Activated CD4-positive, alpha-beta memory T cell treated with anti-CD3 and anti-CD28 coated beads for 36 hours (primary cell): ENCODE data around the gene TRABD2B. TPM values are rescaled to one million over a fixed set of nuclear protein-coding genes. Genes with fewer than 3 reads are reported as not detected.

Source experiments
- CTCF ChIA-PET: fragments of 350-600 bp; sonication (Branson Sonifier 250); formaldehyde crosslinking; loops from one replicate; lab custom pipeline; 2021; ENCODE audit warnings: antibody characterized with exemption, inconsistent platforms; lab: Charles Lee
- POLR2A ChIA-PET: fragments of 350-600 bp; sonication (Branson Sonifier 250); formaldehyde crosslinking; loops from one replicate; lab custom pipeline; 2021; ENCODE audit warnings: antibody characterized with exemption; lab: Charles Lee
- DNase-seq: peaks from one replicate; pipeline ENCODE4 v3.0.0-alpha.2; 2020
- H3K27ac Mint-ChIP-seq: one replicate; pipeline ENCODE4 v1.8.0; 2021; ENCODE audit warnings: mixed read lengths
- H3K27me3 Mint-ChIP-seq: one replicate; pipeline ENCODE4 v1.8.0; 2021; ENCODE audit warnings: mixed read lengths
- H3K36me3 Mint-ChIP-seq: one replicate; pipeline ENCODE4 v1.8.0; 2021; ENCODE audit warnings: mixed read lengths
- H3K4me1 Mint-ChIP-seq: one replicate; pipeline ENCODE4 v1.8.0; 2021; ENCODE audit warnings: low read depth, mixed read lengths
- H3K4me3 Mint-ChIP-seq: one replicate; pipeline ENCODE4 v1.8.0; 2021; ENCODE audit warnings: mild to moderate bottlenecking, mixed read lengths
- H3K9me3 Mint-ChIP-seq: one replicate; pipeline ENCODE4 v1.8.0; 2021; ENCODE audit warnings: mixed read lengths
- intact Hi-C: fragments of 100-400 bp; cut with micrococcal nuclease; formaldehyde crosslinking; loops from one replicate; pipeline ENCODE4 v1.15.1; 2023
- total RNA-seq, 2 experiments: library from RNA; stranded (reverse); gene quantifications; one replicate each; pipeline ENCODE4 v1.2.3, GENCODE V29; 2021

TRABD2B gene
- total RNA-seq, 2 experiments from 2014 or later: not detected

DNA sequence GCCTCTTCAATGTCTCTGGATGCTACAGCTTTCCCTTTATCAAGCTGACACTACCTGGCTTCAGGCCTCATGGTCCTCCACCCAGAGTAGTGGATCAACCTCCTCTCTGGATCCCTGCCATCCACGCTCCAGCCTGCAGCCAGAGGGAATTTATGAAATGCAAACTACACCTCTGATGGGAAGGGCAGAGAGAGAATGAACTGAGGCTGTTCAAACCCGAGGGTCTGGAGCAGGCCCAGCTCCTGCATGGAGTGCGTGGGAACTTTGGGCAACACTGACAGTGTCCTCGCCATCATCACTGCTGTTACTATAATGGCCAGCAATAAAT, 157.8 kb downstream of the TRABD2B start:
- Mint-ChIP-seq H3K36me3 (peaks cover 2% of the 10 kb centered on the region), H3K4me1 (no peaks in the 10 kb centered on the region), H3K27me3 (peaks cover 3% of the 10 kb centered on the region), H3K27ac (no peak overlapping the region), H3K4me3 (no peak overlapping the region), H3K9me3 (peaks cover 5% of the 10 kb centered on the region)
- ChIA-PET POLR2A (no interaction called here), CTCF (no interaction called here)
- intact Hi-C loops: no loop called here
- DNase-seq: no peak

GRCh38 chr1:47838562-47839432, 158.4 kb downstream of the TRABD2B start:
- intact Hi-C loops: no loop called here
- Mint-ChIP-seq H3K27ac (no peak overlapping the region), H3K36me3 (peaks cover 2% of the 10 kb centered on the region), H3K4me1 (no peaks in the 10 kb centered on the region), H3K4me3 (no peak overlapping the region), H3K9me3 (peaks cover 5% of the 10 kb centered on the region), H3K27me3 (peaks cover 3% of the 10 kb centered on the region)
- no peak for DNase-seq
- CTCF ChIA-PET: no interaction called here
- POLR2A ChIA-PET: no interaction called here

- no peak overlapping the region for H3K4me3 Mint-ChIP-seq
- DNase-seq: no peak
- H3K4me1 Mint-ChIP-seq: no peaks in the 10 kb centered on the region
- CTCF ChIA-PET: no interaction called here
- POLR2A ChIA-PET: no interaction called here
- H3K9me3 Mint-ChIP-seq: peaks cover 5% of the 10 kb centered on the region
- no peak overlapping the region for H3K27ac Mint-ChIP-seq
- intact Hi-C loops: no loop called here
- no peaks in the 10 kb centered on the region for H3K27me3 Mint-ChIP-seq
- H3K36me3 Mint-ChIP-seq: peaks cover 2% of the 10 kb centered on the region
Observed at GRCh38 chr1:47837866-47838561, 159.2 kb downstream of the TRABD2B start.

DNA sequence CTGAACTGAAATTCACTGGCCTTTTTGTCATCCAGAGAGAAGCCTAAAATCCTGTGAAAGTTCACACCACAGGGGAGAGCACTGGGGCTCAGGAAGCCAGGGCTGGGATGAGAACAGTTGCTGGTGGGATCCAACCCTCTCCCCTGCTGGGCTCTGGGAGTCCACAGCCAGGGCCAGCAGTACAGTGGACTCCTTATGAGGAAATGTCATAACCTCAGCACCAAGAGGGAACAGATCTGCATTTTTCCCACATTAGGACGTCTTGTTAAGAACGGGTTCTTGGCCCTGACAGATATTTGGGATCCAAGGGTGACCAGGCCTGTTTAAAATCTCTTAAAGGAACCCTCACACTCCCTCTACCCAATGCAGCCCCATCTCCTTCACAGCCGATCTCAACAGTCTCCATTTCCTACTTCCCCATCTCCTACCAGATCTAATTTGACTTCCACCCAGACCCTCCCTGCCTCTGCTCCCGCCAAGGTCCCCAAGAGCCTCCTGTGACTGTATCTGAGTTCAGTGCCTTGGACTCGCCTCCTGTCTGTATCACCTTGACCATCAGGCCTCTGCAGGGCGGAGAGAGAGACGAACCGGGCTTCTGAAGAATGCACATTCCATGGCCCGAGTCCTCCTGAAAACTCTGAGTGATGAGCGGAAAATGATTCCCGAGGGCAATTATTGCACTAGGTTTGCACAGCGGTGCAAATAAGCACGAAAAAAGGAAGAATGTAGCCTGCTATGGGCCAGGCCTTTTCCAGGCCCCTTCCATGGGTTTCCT, 159.9 kb downstream of the TRABD2B start:
- no peak for DNase-seq
- peaks cover under 1% of the 10 kb centered on the region for H3K27me3 Mint-ChIP-seq
- POLR2A ChIA-PET: no interaction called here
- H3K36me3 Mint-ChIP-seq: peaks cover 2% of the 10 kb centered on the region
- H3K4me1 Mint-ChIP-seq: no peaks in the 10 kb centered on the region
- no peak overlapping the region for H3K4me3 Mint-ChIP-seq
- CTCF ChIA-PET: no interaction called here
- intact Hi-C loops: no loop called here
- H3K27ac Mint-ChIP-seq: no peak overlapping the region
- H3K9me3 Mint-ChIP-seq: peaks cover 5% of the 10 kb centered on the region

DNA sequence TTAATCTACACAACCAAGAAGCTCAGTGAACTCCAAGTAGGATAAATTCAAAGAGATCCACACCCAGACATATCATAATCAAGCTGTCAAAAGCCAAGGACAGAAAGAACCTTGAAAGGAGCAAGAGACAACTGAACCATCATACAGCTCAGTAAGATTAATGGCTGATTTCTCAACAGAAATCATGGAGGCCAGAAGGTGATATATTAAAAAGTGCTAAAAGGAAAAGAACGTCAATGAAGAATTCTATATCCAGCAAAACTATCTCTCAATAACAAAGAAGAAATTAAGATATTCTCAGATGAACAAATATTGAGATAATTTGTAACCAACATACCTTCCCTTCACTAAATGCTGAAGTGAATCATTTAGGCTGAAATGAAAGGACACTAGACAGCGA, 161.8 kb downstream of the TRABD2B start:
- DNase-seq: no peak
- H3K27me3 Mint-ChIP-seq: peaks cover 1% of the 10 kb centered on the region
- H3K9me3 Mint-ChIP-seq: peaks cover 5% of the 10 kb centered on the region
- no peak overlapping the region for H3K4me3 Mint-ChIP-seq
- POLR2A ChIA-PET: no interaction called here
- peaks cover 2% of the 10 kb centered on the region for H3K36me3 Mint-ChIP-seq
- H3K27ac Mint-ChIP-seq: no peak overlapping the region
- H3K4me1 Mint-ChIP-seq: no peaks in the 10 kb centered on the region
- intact Hi-C loops: no loop called here
- CTCF ChIA-PET: no interaction called here

DNA sequence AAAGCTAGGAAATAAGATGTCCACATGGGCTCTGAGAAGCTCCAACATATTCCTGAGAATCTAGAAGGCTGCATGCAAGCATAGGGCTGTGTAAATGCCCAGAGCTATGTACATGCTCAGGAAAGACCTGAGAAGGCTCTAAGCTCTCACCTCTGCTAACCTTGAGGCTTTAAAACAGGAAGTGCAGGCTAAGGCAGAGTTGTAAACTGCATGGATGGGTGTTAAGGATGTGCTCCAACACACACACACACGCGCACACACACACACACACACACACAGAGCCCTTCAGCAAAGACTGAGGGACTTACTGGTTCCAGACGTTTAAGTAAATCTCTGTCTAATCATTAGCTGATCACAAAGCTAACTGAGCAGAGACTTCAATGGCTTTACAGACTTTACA, 162.9 kb downstream of the TRABD2B start:
- Mint-ChIP-seq H3K4me1 (no peaks in the 10 kb centered on the region), H3K9me3 (peaks cover 5% of the 10 kb centered on the region), H3K4me3 (no peak overlapping the region), H3K27me3 (peaks cover 1% of the 10 kb centered on the region), H3K27ac (no peak overlapping the region), H3K36me3 (peaks cover 2% of the 10 kb centered on the region)
- intact Hi-C loops: no loop called here
- no peak for DNase-seq
- POLR2A ChIA-PET: no interaction called here
- CTCF ChIA-PET: interaction anchor here (0.8 kb wide), 1 partner anchor 79 kb away, joined by 3 read pairs; no protein-coding TSS in a partner anchor

GRCh38 chr1:47830641-47831333, 166.4 kb downstream of the TRABD2B start:
- CTCF ChIA-PET: no interaction called here
- no peak overlapping the region for H3K4me3 Mint-ChIP-seq
- H3K4me1 Mint-ChIP-seq: no peaks in the 10 kb centered on the region
- no peak overlapping the region for H3K27ac Mint-ChIP-seq
- POLR2A ChIA-PET: no interaction called here
- H3K27me3 Mint-ChIP-seq: peaks cover 1% of the 10 kb centered on the region
- H3K36me3 Mint-ChIP-seq: peaks cover 2% of the 10 kb centered on the region
- H3K9me3 Mint-ChIP-seq: peaks cover 5% of the 10 kb centered on the region
- intact Hi-C loops: no loop called here
- no peak for DNase-seq

GRCh38 chr1:47830021-47830420, 167.2 kb downstream of the TRABD2B start:
- Mint-ChIP-seq H3K36me3 (no peaks in the 10 kb centered on the region), H3K27ac (no peak overlapping the region), H3K4me3 (no peak overlapping the region), H3K9me3 (no peaks in the 10 kb centered on the region), H3K4me1 (no peaks in the 10 kb centered on the region), H3K27me3 (peaks cover 1% of the 10 kb centered on the region)
- CTCF ChIA-PET: no interaction called here
- intact Hi-C loops: no loop called here
- DNase-seq: no peak
- POLR2A ChIA-PET: no interaction called here

DNA sequence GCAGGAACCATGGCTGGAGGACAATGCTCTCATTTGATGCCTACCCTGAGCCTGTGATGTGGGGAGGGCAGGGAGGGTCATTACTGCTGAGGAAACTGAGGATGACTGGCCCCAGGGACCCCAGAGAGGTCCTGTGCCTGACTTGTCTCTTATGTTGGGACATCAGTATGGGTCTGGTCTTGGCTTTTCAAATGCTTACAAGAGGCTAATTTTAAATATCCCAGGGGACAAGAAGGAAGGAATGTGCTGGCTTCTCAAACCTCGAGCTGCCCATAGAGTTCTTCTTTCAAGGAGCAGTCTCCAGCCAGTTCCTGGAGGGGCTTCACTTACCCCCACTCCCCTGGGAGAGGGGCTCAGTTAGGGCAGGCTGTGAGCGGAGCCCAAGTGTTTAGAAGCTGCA, 168.2 kb downstream of the TRABD2B start:
- POLR2A ChIA-PET: no interaction called here
- no peak for DNase-seq
- intact Hi-C loops: no loop called here
- peaks cover 1% of the 10 kb centered on the region for H3K27me3 Mint-ChIP-seq
- no peaks in the 10 kb centered on the region for H3K4me1 Mint-ChIP-seq
- CTCF ChIA-PET: no interaction called here
- H3K36me3 Mint-ChIP-seq: no peaks in the 10 kb centered on the region
- H3K27ac Mint-ChIP-seq: no peak overlapping the region
- H3K9me3 Mint-ChIP-seq: no peaks in the 10 kb centered on the region
- H3K4me3 Mint-ChIP-seq: no peak overlapping the region

GRCh38 chr1:47827109-47827508, 170.1 kb downstream of the TRABD2B start:
- H3K4me1 Mint-ChIP-seq: no peaks in the 10 kb centered on the region
- intact Hi-C loops: no loop called here
- no peak for DNase-seq
- no peaks in the 10 kb centered on the region for H3K36me3 Mint-ChIP-seq
- ChIA-PET POLR2A (no interaction called here), CTCF (no interaction called here)
- no peaks in the 10 kb centered on the region for H3K27me3 Mint-ChIP-seq
- H3K27ac Mint-ChIP-seq: no peak overlapping the region
- H3K4me3 Mint-ChIP-seq: no peak overlapping the region
- no peaks in the 10 kb centered on the region for H3K9me3 Mint-ChIP-seq

DNA sequence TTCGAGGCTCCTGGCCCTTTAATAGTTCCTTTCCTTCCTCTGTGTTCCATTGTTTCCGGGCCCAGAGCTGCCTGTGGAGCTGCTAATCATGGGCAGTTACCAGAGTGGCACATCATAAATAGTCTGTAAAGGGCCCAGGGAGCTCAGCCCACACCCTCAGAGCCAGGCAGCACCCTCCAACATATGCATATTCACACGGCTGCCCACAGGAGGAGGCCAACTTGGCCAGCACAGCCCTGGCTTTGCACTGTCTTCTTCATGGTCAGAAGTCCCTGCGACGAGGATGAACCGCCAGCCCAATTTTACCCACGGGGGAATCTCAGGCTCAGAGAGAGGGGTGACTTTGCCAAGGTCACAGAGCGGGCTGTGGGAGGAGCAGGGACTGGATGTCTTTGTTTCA, 172.5 kb downstream of the TRABD2B start:
- no peaks in the 10 kb centered on the region for H3K36me3 Mint-ChIP-seq
- H3K4me3 Mint-ChIP-seq: no peak overlapping the region
- no peaks in the 10 kb centered on the region for H3K9me3 Mint-ChIP-seq
- intact Hi-C loops: no loop called here
- ChIA-PET POLR2A (no interaction called here), CTCF (no interaction called here)
- no peaks in the 10 kb centered on the region for H3K4me1 Mint-ChIP-seq
- H3K27me3 Mint-ChIP-seq: no peaks in the 10 kb centered on the region
- no peak for DNase-seq
- no peak overlapping the region for H3K27ac Mint-ChIP-seq

DNA sequence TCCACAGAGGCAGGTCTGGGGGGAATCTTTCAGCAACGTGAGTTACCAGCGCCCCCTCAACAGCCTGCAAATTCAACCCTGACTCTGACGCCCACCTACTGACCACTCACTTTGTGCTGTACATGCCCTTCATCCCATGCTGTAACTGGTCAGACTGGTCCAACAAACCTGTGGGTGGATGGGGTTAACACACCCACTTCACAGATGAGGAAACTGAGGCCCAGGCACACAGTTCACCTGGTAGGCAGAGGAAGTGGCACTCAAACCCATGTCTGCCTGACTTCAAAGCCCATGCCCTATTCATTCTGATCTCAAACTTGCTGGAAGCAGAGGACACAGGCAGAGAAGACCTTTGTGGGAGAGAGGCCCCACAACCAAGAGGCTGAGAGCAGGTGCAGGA, 172.9 kb downstream of the TRABD2B start:
- CTCF ChIA-PET: no interaction called here
- POLR2A ChIA-PET: no interaction called here
- no peak for DNase-seq

More for the DNA sequence above, 172.9 kb downstream of the TRABD2B start:
- Mint-ChIP-seq H3K9me3 (no peaks in the 10 kb centered on the region), H3K4me3 (no peak overlapping the region), H3K36me3 (no peaks in the 10 kb centered on the region), H3K27ac (no peak overlapping the region), H3K27me3 (no peaks in the 10 kb centered on the region), H3K4me1 (no peaks in the 10 kb centered on the region)
- intact Hi-C loops: no loop called here
